C4-2B (cell line): ENCODE measurements around the gene CEP72.

Experiments
- CTCF ChIP-seq: fragments of 450-650 bp; conservative IDR thresholded peaks from 2 replicates; pipeline ENCODE4 v1.5.1; 2017; ENCODE audit warnings: mild to moderate bottlenecking
- ZFX ChIP-seq: fragments of 450-650 bp; IDR thresholded peaks from 2 replicates; pipeline ENCODE4 v1.6.1; 2017

GRCh38 chr5:640461-641330 lies 28.6 kb downstream of the CEP72 start:
- no peak for TF ChIP-seq CTCF
- TF ChIP-seq ZFX = no peak
